ENCODE results near the gene LARP4B. TPM values are rescaled to one million over a fixed set of nuclear protein-coding genes. Genes with fewer than 3 reads are reported as not detected.

Gene LARP4B
- total RNA-seq: 53.8 and 62.1 TPM in 2 replicates

GRCh38 chr10:931326-932318 lies at the start of gene LARP4B:
TSS of gene LARP4B (minus strand) at chr10:931705. CDS start at chr10:885721, 45,984 bp downstream.

Other genes starting within 250 kb of the LARP4B start
- 6.6 and 13.5 TPM in 2 replicates for gene DIP2C, start 242.0 kb downstream of the LARP4B start, total RNA-seq
- gene GTPBP4, start 56.7 kb upstream of the LARP4B start, total RNA-seq: 41.8 and 43.2 TPM in 2 replicates
- gene IDI2, start 94.2 kb upstream of the LARP4B start, total RNA-seq: not detected in 2 replicates
- 74.0 and 114 TPM in 2 replicates for gene IDI1, start 117.4 kb upstream of the LARP4B start, total RNA-seq
- 13.1 and 27.1 TPM in 2 replicates for gene WDR37, start 124.7 kb upstream of the LARP4B start, total RNA-seq